Mesendoderm (in vitro differentiated cells): ENCODE results near the gene BATF3.

Source experiments
- DNase-seq: peaks from one replicate; pipeline ENCODE4 v3.0.0; 2013
- H2AK5ac ChIP-seq: 2 replicates; pipeline ENCODE4 v1.6.1; 2013; ENCODE audit warnings: low read length, inconsistent platforms
- H2BK120ac ChIP-seq: 2 replicates; pipeline ENCODE4 v1.6.1; 2013; ENCODE audit warnings: low read depth, mild to moderate bottlenecking, low read length, moderate library complexity, mixed read lengths
- H2BK15ac ChIP-seq: replicated peaks from 2 replicates; pipeline ENCODE4 v1.6.1; 2013; ENCODE audit warnings: low read depth, mild to moderate bottlenecking, moderate library complexity
- H2BK5ac ChIP-seq: 2 replicates; pipeline ENCODE4 v1.6.1; 2013; ENCODE audit warnings: low read length, inconsistent platforms
- H3K18ac ChIP-seq: 2 replicates; pipeline ENCODE4 v1.6.1; 2013; ENCODE audit warnings: mild to moderate bottlenecking, low read length, mixed read lengths
- H3K23ac ChIP-seq: one replicate; pipeline ENCODE4 v1.6.1; 2013; ENCODE audit warnings: low read length
- H3K27ac ChIP-seq: 2 replicates; pipeline ENCODE4 v1.5.1; 2013; ENCODE audit warnings: low read depth, mild to moderate bottlenecking, inconsistent platforms, low read length, moderate library complexity
- H3K27me3 ChIP-seq: 2 replicates; pipeline ENCODE4 v1.6.1; 2013; ENCODE audit warnings: low read length, control low read depth, mild to moderate bottlenecking, inconsistent platforms; ENCODE audit not compliant: insufficient read depth, poor library complexity
- H3K36me3 ChIP-seq: 2 replicates; pipeline ENCODE4 v1.6.1; 2013; ENCODE audit warnings: low read length, inconsistent platforms; ENCODE audit not compliant: control insufficient read depth, insufficient read depth
- H3K4ac ChIP-seq: one replicate; pipeline ENCODE4 v1.6.1; 2013; ENCODE audit warnings: low read depth, mild to moderate bottlenecking, low read length, moderate library complexity
- H3K4me1 ChIP-seq: 2 replicates; pipeline ENCODE4 v1.6.1; 2013; ENCODE audit warnings: low read depth, low read length, inconsistent platforms; ENCODE audit not compliant: control insufficient read depth
- H3K4me2 ChIP-seq: 2 replicates; pipeline ENCODE4 v1.6.1; 2013; ENCODE audit warnings: low read length
- H3K4me3 ChIP-seq: 2 replicates; pipeline ENCODE4 v1.5.1; 2013; ENCODE audit warnings: mild to moderate bottlenecking, low read length
- H3K56ac ChIP-seq: one replicate; pipeline ENCODE4 v1.6.1; 2013; ENCODE audit warnings: low read length
- H3K79me1 ChIP-seq: 2 replicates; pipeline ENCODE4 v1.6.1; 2013; ENCODE audit warnings: low read length, inconsistent platforms
- H3K79me2 ChIP-seq: 2 replicates; pipeline ENCODE4 v1.6.1; 2013; ENCODE audit warnings: mild to moderate bottlenecking, low read length; ENCODE audit not compliant: control insufficient read depth, insufficient read depth
- H3K9ac ChIP-seq: 2 replicates; pipeline ENCODE4 v1.6.1; 2013; ENCODE audit warnings: low read length, inconsistent platforms
- H4K5ac ChIP-seq: one replicate; pipeline ENCODE4 v1.6.1; 2013; ENCODE audit warnings: low read length
- H4K8ac ChIP-seq: one replicate; pipeline ENCODE4 v1.6.1; 2013; ENCODE audit warnings: low read depth, mild to moderate bottlenecking, control low read depth, low read length, moderate library complexity
- WGBS: extraction: QIAGEN DNeasy Blood & Tissue Kit; methylation state at CpG from one replicate; pipeline ENCODE4 v1.1.7; 2013; ENCODE audit warnings: low lambda C conversion rate, missing lambda C conversion rate; ENCODE audit not compliant: insufficient coverage; ENCODE audit errors: extremely low coverage; 5-methylcytosine and 5-hydroxymethylcytosine counted together

The BATF3 gene

GRCh38 chr1:212702672-212703071 is 3.0 kb upstream of the BATF3 start:
- no peak overlapping the region for H3K4ac ChIP-seq
- H3K9ac ChIP-seq = no peak overlapping the region
- H3K56ac ChIP-seq = no peak overlapping the region
- no CpG with 5 or more reads among the region's 1 CpG for WGBS
- no peaks in the 10 kb centered on the region for H3K79me2 ChIP-seq
- H3K4me2 ChIP-seq = no peak overlapping the region
- DNase-seq = no peak
- H3K27ac ChIP-seq = no peak overlapping the region
- no peak overlapping the region for H3K18ac ChIP-seq
- H3K79me1 ChIP-seq = no peaks in the 10 kb centered on the region
- H4K5ac ChIP-seq = no peak overlapping the region
- no peak overlapping the region for H2BK5ac ChIP-seq
- H4K8ac ChIP-seq = no peak overlapping the region
- no peak overlapping the region for H3K4me3 ChIP-seq
- H2BK15ac ChIP-seq = no peak overlapping the region
- peaks cover 2% of the 10 kb centered on the region for H3K4me1 ChIP-seq
- H3K23ac ChIP-seq = no peak overlapping the region
- H2BK120ac ChIP-seq = no peak overlapping the region
- H2AK5ac ChIP-seq = no peak overlapping the region
- peaks cover 12% of the 10 kb centered on the region for H3K27me3 ChIP-seq
- H3K36me3 ChIP-seq = no peaks in the 10 kb centered on the region

- H3K4me1 ChIP-seq = peaks cover 2% of the 10 kb centered on the region
- H3K27me3 ChIP-seq = peaks cover 12% of the 10 kb centered on the region
- H3K56ac ChIP-seq = no peak overlapping the region
- WGBS = no CpG with 5 or more reads among the region's 1 CpG
- H4K8ac ChIP-seq = no peak overlapping the region
- no peaks in the 10 kb centered on the region for H3K79me2 ChIP-seq
- no peak overlapping the region for H2BK15ac ChIP-seq
- no peak overlapping the region for H2AK5ac ChIP-seq
- H4K5ac ChIP-seq = no peak overlapping the region
- H3K27ac ChIP-seq = no peak overlapping the region
- H3K18ac ChIP-seq = no peak overlapping the region
- H3K4me3 ChIP-seq = no peak overlapping the region
- H3K4me2 ChIP-seq = no peak overlapping the region
- H3K36me3 ChIP-seq = no peaks in the 10 kb centered on the region
- no peak overlapping the region for H2BK120ac ChIP-seq
- H3K9ac ChIP-seq = no peak overlapping the region
- DNase-seq = no peak
- H2BK5ac ChIP-seq = no peak overlapping the region
- H3K4ac ChIP-seq = no peak overlapping the region
- H3K23ac ChIP-seq = no peak overlapping the region
- no peaks in the 10 kb centered on the region for H3K79me1 ChIP-seq
Measured at GRCh38 chr1:212701910-212702309, 2.3 kb upstream of the BATF3 start.

GRCh38 chr1:212700892-212701819 is 1.5 kb upstream of the BATF3 start:
- Histone ChIP-seq H3K79me1 (no peaks in the 10 kb centered on the region), H3K4ac (no peak overlapping the region), H3K18ac (no peak overlapping the region), H2AK5ac (no peak overlapping the region), H3K4me1 (peaks cover 2% of the 10 kb centered on the region), H3K4me2 (peak overlapping the region; percentile 43), H3K27me3 (peaks cover 12% of the 10 kb centered on the region), H3K27ac (no peak overlapping the region), H3K23ac (peak overlapping the region; percentile 85), H2BK5ac (no peak overlapping the region), H2BK120ac (no peak overlapping the region), H4K5ac (no peak overlapping the region), H3K4me3 (no peak overlapping the region), H3K9ac (no peak overlapping the region), H4K8ac (no peak overlapping the region), H3K36me3 (no peaks in the 10 kb centered on the region), H3K79me2 (no peaks in the 10 kb centered on the region), H2BK15ac (no peak overlapping the region), H3K56ac (no peak overlapping the region)
- no CpG with 5 or more reads among the region's 27 CpGs for WGBS
- DNase-seq = peak; percentile 62

GRCh38 chr1:212700223-212700891 is 717 bp upstream of the BATF3 start:
- no peak overlapping the region for H3K27ac ChIP-seq
- no peak for DNase-seq
- H3K4me2 ChIP-seq = peak overlapping the region; percentile 43
- no peaks in the 10 kb centered on the region for H3K79me2 ChIP-seq
- no peaks in the 10 kb centered on the region for H3K36me3 ChIP-seq
- H3K4ac ChIP-seq = no peak overlapping the region
- no peak overlapping the region for H2BK15ac ChIP-seq
- H2BK120ac ChIP-seq = no peak overlapping the region
- no peak overlapping the region for H2AK5ac ChIP-seq
- H3K23ac ChIP-seq = peak overlapping the region; percentile 85
- peaks cover 12% of the 10 kb centered on the region for H3K27me3 ChIP-seq
- peak overlapping the region; percentile 24 for H3K18ac ChIP-seq
- peak overlapping the region; percentile 59 for H3K56ac ChIP-seq
- WGBS = no CpG with 5 or more reads among the region's 56 CpGs
- peaks cover 2% of the 10 kb centered on the region for H3K4me1 ChIP-seq
- no peak overlapping the region for H4K5ac ChIP-seq
- no peak overlapping the region for H4K8ac ChIP-seq
- H3K79me1 ChIP-seq = no peaks in the 10 kb centered on the region
- H3K4me3 ChIP-seq = no peak overlapping the region
- H3K9ac ChIP-seq = no peak overlapping the region
- H2BK5ac ChIP-seq = no peak overlapping the region

GRCh38 chr1:212699104-212699624 is 476 bp downstream of the BATF3 start:
- H3K27me3 ChIP-seq = peaks cover 12% of the 10 kb centered on the region
- no peak overlapping the region for H3K4ac ChIP-seq
- H4K5ac ChIP-seq = no peak overlapping the region
- H3K56ac ChIP-seq = peak overlapping the region; percentile 59
- H3K23ac ChIP-seq = no peak overlapping the region
- H3K4me1 ChIP-seq = peaks cover 2% of the 10 kb centered on the region
- H3K36me3 ChIP-seq = no peaks in the 10 kb centered on the region
- no peak overlapping the region for H3K9ac ChIP-seq
- H3K27ac ChIP-seq = no peak overlapping the region
- peak; percentile 81 for DNase-seq
- H2BK120ac ChIP-seq = no peak overlapping the region
- H2BK15ac ChIP-seq = no peak overlapping the region
- no peak overlapping the region for H3K4me3 ChIP-seq
- no peak overlapping the region for H2AK5ac ChIP-seq
- H2BK5ac ChIP-seq = no peak overlapping the region
- H3K18ac ChIP-seq = no peak overlapping the region
- peak overlapping the region; percentile 13 for H3K4me2 ChIP-seq
- H4K8ac ChIP-seq = no peak overlapping the region
- H3K79me1 ChIP-seq = no peaks in the 10 kb centered on the region
- no CpG with 5 or more reads among the region's 42 CpGs for WGBS
- no peaks in the 10 kb centered on the region for H3K79me2 ChIP-seq
